Activated CD8-positive, alpha-beta memory T cell treated with anti-CD3 and anti-CD28 coated beads, Interleukin-2, amount 50 U/mL, for 4 hours (primary cell): ENCODE measurements around the gene PARP15.
A peak's percentile ranks its signal among the peaks of the same experiment; 100 is the strongest.
"Not testable (repeated sequence)": the region's sequence is repeated elsewhere in the genome, so short reads cannot be mapped to it uniquely, and the experiment has no call there.

Source experiments
- DNase-seq: peaks from one replicate; pipeline ENCODE4 v3.0.0-alpha.2; 2020

Gene PARP15

GRCh38 chr3:122577409-122578031 is at the start of gene PARP15:
Gene PARP15 (plus strand): TSS chr3:122577650. CDS start chr3:122577668, 18 bp downstream.
- peak; percentile 38 for DNase-seq

GRCh38 chr3:122530164-122530563 is 47.3 kb upstream of the PARP15 start:
- DNase-seq = no peak

- DNase-seq = no peak
Observed at GRCh38 chr3:122533480-122533879, 44.0 kb upstream of the PARP15 start.

GRCh38 chr3:122533931-122534334 is 43.5 kb upstream of the PARP15 start:
- DNase-seq = peak; percentile 15

GRCh38 chr3:122535964-122536631 is 41.4 kb upstream of the PARP15 start:
- DNase-seq = no peak

- DNase-seq = no peak
Observed at GRCh38 chr3:122536632-122537001, 40.8 kb upstream of the PARP15 start.

- no peak for DNase-seq
Observed at GRCh38 chr3:122538956-122539490, 38.4 kb upstream of the PARP15 start.

GRCh38 chr3:122546151-122546550 is 31.3 kb upstream of the PARP15 start:
- DNase-seq = no peak

GRCh38 chr3:122548076-122548475 is 29.4 kb upstream of the PARP15 start:
- DNase-seq = no peak

- no peak for DNase-seq
Observed at GRCh38 chr3:122548619-122549018, 28.8 kb upstream of the PARP15 start.

GRCh38 chr3:122553171-122553570 is 24.3 kb upstream of the PARP15 start:
- DNase-seq = no peak

- no peak for DNase-seq
Observed at GRCh38 chr3:122555275-122556071, 22.0 kb upstream of the PARP15 start.

- DNase-seq = no peak
Observed at GRCh38 chr3:122557356-122557755, 20.1 kb upstream of the PARP15 start.

GRCh38 chr3:122558605-122559004 is 18.8 kb upstream of the PARP15 start:
- no peak for DNase-seq

GRCh38 chr3:122559906-122560305 is 17.5 kb upstream of the PARP15 start:
- no peak for DNase-seq

- DNase-seq = peak; percentile 54
Observed at GRCh38 chr3:122560680-122561079, 16.8 kb upstream of the PARP15 start.

GRCh38 chr3:122562923-122563716 is 14.3 kb upstream of the PARP15 start:
- DNase-seq = no peak

GRCh38 chr3:122563717-122564025 is 13.8 kb upstream of the PARP15 start:
- peak; percentile 20 for DNase-seq

- DNase-seq = peak; percentile 86
Observed at GRCh38 chr3:122564155-122564912, 13.1 kb upstream of the PARP15 start, which contains the start of the genes DTX3L and PARP9. Gene DTX3L (plus strand): TSS chr3:122564338. CDS start chr3:122564427, 89 bp downstream. Gene PARP9 (minus strand): TSS chr3:122564300. CDS start chr3:122559620, 4,680 bp downstream.

- DNase-seq = not testable (repeated sequence)
Observed at GRCh38 chr3:122568131-122568530, 9.3 kb upstream of the PARP15 start.

- no peak for DNase-seq
Observed at GRCh38 chr3:122568755-122569154, 8.7 kb upstream of the PARP15 start.

GRCh38 chr3:122572940-122573412 is 4.5 kb upstream of the PARP15 start:
- peak; percentile 23 for DNase-seq
